GM18526 (cell line): ENCODE results near the gene CFAP410.

ENCODE experiments used
- POLR2A ChIP-seq: IDR thresholded peaks from 3 replicates; pipeline ENCODE4 v1.6.1; 2011; ENCODE audit not compliant: insufficient read length; ENCODE audit errors: extremely low read depth

The CFAP410 gene

DNA sequence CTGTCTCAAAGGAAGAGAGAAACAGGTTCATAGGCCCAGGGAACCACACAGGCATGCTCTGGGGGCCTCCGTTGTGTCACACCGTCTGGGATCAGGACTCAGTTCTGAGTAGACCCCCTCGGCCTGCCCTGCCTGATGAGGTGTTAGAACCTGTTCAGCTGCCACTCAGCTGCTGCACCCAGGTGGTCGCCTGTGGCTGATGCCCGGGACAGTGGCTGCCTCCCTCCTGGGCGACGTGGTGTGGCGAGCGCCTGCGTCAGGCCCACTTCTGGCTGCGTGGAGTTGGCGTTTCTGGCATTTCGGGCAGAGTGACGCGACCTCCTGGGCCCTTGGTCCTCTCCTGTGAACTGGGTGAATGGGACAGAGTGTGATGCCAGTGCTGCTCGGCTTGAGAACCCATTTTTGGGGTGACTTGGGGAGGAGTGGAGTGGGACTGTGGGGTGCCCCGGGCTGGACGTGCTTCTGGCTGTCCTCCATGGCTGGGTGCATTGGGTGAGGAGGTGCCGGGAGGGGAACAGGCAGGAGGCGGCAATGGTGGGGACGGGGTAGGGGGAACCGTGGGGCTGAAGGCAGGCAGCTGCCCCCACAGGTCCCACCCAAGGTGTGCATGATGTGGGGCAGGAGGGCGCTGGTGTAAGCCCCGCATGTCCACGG lies 10.8 kb downstream of the CFAP410 start:
- no peak for TF ChIP-seq POLR2A

DNA sequence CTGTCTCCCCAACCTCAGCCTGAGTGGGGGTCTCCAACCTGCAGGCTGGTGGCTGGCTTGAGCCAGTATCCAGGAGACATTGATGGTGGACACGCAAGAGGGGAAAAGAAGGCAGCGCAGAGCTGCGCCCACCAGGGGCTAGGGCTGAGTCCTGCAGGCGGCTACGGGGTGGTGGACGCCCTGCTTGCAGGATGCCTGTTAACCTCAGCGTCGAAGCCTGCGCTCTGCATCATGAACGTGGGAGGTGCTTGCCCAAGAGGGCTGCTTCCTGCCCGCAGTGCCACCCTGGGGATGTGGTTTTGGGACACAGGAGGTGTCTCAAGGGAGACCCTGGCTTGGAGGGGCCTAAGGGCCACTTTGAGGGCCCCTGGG lies 11.6 kb downstream of the CFAP410 start:
- no peak for TF ChIP-seq POLR2A

DNA sequence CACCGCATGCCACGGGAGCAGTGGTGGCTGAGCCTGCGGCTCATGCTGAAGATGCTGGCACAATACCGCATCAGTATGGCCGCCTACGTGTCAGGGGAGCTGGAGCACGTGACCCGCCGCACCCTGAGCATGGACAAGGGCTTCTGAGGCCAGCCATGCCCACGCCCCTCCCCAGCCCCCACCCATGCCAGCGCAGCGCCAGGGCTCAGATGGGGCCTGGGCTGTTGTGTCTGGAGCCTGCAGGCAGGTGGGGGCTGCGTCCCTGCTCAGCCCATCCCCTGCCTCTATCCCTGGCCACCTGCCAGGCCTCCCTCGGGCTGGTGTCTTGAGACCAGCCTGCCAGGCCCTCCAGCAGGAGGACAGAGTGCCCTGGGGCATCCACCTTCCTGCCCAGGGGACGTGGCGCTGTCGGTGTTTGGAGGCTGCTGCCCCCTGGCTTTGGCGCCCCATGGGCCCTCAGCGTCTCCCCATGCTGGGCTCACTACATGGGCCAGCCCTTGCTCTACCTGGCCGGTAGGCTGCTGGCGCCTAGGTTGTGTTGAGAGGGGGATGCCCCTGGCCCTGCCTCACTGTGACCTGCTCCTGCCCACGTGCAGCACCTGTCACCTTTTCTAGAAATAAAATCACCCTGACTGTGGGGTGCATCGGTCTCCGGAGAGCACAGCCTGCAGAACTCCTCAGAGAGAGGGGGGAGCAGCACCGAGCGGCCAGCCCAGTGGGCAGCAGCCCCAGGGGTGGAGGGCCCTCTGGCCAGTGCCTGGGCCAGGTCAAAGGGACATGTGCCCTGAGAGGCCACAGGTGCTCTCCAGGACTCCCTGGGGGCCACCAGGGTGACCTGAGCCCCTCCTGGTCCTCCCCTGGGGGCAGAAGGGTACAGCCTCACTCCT lies 12.2 kb downstream of the CFAP410 start:
- no peak for TF ChIP-seq POLR2A

DNA sequence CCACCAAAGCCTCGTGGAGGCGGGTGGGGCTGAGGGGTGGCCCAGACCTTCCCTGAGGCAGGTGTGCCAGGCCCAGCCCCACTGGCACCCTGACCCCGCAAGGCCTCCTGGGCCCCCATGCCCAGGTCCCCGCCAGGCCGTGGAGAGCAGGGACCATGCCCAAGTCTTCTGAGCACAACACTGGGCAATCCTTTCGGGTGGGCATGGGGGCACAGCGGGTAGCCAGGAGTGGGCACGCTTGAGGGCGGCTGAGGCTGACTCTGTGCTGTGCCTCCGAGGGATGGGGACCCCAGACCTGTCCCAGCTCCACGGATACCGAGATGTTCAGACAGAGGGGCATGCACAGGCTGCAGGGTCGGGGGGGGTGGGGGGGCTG lies 12.9 kb downstream of the CFAP410 start:
- no peak for TF ChIP-seq POLR2A

DNA sequence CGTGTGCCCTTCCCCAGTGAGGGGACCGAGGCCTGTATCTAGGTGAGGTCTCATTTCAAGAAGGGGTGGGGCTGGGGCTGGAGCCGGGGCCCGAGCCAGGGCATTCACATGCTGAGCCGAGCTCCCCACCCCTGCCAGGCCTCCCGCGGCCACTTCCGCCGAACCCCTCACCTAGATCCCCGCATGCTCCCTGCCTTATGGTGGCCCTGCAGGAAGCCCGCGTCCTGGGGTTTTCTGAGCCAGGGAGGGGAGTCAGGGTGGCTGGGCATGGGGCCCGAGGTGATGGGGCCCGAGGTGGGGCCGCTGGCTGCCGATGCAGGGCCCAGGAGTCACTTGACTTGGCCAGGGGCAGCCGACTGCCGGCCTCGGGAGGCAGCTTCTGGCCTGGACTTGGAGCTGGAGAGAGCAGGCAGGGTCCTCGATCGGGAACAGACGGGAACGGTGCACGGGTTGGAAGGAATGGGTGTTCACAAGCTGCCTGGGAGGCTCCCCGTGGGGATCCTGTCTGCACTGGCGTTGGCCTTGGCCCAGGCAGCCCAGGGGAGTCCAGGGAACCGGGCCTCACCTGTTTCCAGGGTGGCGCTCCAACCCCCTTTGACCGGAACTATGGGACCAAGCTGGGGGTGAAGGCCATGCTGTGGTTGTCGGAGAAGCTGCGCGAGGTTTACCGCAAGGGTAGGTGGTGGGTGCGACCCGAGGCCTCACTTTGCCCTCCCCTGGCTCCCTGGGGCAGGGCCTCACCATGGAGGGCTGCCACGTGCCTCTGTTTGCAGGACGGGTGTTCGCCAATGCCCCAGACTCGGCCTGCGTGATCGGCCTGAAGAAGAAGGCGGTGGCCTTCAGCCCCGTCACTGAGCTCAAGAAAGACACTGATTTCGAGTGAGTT lies 13.6 kb downstream of the CFAP410 start:
- TF ChIP-seq POLR2A = no peak

DNA sequence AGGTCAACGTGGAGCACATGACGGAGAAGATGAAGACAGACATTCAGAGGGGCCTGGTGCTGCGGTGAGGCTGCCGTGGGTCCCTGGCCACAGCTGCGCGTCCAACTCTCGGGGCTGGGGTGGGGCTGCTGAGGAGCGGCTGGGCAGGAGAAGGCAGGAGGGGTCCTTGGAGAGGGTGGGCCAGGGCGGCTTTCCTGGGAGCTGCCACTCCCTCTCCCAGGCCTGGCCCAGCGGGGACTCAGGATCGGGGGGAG lies 14.4 kb downstream of the CFAP410 start:
- TF ChIP-seq POLR2A = no peak

DNA sequence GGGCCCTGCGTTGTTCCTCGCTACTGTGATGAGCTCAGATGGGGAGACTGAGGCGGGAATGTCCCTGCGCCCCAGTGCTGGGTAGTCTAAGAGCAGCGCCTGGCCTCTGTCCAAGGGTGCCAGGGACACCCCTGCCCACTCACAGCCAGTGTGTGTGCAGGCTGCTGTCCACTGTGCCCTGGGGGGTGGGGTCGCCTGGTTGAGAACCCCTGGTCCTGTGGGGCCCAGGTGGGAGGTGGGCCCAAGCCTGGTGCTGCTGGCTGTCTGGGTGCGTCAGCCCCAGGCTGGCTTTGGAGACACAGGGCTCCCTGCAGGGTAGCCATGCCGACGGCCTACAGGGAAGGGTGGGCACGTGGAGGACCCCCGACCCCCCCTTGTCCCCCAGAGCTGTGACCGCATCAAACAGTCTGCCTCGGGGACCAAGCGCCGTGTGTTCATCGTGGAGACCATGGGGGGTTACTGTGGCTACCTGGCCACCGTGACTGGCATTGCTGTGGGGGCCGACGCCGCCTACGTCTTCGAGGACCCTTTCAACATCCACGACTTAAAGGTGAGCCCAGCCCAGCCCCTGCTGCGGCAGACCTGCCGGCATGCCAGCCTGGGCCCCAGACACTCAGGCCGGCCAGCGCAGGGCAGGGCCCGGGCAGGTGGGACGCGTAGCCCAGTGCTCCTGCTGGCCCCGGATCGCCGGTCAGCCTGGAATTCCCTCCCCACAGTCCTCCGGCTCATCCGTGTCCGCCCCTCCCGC lies 14.9 kb downstream of the CFAP410 start:
- TF ChIP-seq POLR2A = no peak

DNA sequence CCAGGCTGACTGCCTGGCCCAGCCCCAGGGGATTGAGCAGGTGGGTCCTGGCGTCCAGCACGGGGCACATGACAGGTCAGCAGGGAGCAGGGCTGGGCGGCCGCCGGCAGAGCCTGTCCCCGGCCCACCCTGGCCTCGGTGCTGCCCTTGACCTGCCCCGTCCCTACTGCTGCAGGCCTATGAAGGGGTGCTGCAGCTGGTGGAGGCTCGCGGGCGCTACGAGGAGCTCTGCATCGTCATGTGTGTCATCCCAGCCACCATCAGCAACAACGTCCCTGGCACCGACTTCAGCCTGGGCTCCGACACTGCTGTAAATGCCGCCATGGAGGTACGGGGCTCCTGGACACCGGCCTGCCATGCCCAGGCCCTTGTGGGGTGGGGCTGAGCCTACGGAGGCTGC lies 15.6 kb downstream of the CFAP410 start:
- TF ChIP-seq POLR2A = no peak

DNA sequence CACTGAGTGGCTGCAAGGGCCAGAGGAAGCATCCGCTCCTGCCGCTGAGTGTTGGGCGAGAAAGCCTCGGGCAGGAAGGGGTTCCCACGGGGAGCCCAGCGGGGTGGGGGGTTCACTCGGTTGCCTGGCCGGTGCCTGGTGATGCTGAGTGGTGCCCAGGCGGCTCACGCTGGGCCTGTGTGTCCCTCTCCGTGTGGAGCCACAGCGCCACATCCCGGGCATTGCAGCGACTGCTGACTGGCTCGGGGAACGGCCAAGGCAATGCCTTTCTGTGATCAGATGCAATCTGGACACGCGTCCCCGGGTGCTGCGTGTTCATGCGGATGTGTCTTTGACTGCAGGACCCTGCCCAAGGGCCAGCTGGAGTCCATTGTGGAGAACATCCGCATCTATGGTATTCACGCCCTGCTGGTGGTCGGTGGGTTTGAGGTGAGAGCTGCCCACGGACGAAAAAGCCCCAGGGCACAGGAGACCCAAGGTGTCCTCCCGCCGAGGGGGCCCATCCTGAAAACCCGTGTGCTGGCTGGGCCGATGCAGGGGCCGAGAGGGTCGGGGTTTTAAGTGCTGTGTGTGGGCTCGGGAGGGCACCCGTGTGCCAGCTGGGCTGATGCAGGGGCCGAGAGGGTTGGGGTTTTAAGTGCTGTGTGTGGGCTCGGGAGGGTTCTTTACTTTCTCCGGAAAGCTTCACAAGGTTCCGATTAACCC lies 16.4 kb downstream of the CFAP410 start:
- no peak for TF ChIP-seq POLR2A

DNA sequence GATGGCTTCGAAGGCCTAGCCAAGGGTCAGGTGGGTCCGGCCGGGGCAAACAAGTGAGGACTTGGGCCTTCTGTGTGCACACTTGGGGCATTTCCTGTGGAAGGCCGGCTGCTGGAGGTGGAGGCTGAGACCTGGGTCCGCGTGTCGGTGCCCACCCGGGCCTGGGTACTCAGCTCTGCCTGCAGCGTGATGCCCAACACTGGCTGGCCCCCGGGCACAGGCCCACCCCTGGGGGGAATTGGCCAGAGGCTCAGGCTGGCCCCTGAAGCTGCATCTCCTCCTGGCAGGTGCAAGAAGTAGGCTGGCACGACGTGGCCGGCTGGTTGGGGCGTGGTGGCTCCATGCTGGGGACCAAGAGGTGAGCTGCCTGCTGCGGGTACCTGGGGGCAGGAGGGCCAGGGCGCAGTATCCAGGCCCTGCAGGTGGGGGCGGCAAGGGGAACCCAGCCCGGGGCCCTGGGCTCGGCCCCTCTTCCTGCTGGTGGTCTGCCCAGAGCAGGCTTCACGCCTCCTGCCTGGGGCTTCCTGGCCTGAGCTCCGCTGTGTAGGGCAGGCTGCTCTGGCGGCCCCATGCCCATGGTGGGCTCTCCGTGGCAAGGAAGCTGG lies 17.2 kb downstream of the CFAP410 start:
- no peak for TF ChIP-seq POLR2A

DNA sequence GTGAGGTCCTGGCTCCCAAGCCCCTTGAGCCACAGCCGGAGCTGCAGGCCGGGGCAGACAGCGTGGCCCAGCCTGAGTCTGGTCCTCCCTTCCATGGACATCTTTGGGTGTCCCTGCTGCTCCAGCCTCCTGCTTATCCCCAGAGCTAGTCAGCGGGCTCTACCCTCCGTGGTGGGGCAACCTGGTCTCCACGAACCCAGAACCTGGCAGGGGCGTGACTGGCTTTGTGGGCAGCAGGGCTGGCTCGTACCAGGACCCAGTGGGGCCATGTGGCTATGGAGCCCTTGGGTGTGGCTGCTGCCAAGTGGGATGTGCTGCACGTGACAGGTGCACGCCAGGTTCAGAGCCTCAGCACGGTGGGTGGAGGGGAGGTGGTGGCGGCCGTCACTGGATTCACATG lies 18.3 kb downstream of the CFAP410 start:
- TF ChIP-seq POLR2A = no peak

DNA sequence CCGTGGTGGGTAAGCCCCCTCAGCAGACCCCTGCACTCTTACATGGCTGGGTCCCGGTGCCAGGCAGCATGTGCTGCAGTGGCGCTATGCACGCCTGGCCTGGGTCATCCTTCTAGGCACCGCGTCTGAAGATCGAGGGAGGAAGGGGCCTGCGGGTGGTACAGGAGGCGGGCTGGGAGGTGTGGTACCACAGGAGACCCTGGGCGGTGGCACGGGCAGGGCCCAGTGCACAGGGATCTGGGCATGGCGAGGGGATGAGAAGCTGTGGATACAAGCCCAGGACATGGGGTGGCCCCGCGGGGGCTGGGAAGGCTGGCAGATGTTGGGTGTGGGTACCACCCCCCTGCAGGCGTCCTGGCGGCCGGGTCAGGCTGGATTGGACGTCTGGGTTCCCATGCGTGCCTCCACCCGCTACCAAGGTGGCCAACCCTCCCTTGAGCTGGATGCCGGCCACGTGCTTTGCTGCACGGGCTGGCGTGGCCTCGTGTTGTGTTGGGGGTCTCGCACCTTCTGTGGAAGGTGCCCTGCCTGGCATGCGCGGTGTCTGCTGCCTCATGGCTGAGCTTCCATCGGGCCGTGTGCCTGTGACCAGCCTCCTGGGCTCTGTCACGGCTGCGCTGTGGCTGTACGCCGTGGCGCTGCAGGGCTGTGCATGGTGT lies 19.7 kb downstream of the CFAP410 start:
- no peak for TF ChIP-seq POLR2A

DNA sequence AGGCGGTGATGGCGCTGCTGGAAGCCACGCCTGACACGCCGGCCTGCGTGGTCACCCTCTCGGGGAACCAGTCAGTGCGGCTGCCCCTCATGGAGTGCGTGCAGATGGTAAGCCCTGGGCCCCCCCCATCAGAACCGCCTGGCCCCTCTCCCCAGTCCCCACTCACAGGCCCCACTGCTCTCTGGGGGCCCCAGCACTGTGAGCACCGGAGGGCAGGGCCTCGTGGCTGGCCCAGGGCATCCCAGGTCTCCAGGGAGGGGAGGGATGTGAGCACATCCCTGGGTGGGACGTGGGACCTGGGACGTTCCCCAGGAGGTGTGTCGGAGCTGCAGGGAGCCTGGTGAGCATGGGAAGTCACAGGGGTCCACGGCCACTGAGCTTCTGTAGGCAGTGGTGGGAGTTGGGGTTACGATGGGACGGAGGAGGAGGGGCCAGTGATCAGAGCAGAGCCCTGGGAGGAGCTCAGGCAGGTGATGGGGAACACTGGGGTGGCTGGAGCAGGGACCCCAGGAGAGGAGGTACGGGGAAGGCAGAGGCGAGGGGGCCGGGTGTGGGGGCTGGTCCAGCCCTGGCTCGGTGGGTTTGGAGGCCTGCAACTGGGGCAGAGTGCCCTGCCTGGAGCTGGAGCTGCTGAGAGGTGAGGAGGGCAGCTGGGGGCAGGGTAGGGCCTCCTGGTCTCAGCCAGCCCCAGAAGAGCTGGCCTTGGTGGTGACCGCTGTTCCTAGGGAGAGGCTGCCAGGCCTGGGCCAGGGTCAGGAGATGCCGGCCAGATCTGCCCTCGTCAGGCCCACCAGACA lies 20.5 kb downstream of the CFAP410 start:
- TF ChIP-seq POLR2A = no peak

DNA sequence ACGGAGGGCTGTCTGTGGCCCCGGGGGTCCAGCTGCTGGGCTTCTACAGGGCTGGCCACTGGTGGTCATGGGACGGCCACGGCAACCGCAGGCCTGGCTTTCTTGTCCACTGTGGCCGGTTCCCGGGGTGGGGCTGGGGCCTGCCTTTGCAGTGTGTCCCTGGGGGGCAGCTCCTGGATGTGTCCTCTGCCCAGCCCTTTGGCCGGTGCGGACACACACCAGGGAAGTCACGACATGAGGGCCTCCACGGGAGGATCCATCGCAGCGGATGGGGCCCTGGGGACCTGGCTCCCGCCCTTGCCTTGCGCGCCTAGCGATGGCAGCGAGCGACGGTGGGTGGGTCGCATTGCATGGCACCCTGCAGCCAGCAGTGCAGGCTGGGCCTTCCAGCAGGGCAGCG lies 21.3 kb downstream of the CFAP410 start:
- TF ChIP-seq POLR2A = no peak
